ENCODE results near the gene IQCF6.
"Not testable (repeated sequence)": the region's sequence is repeated elsewhere in the genome, so short reads cannot be mapped to it uniquely, and the experiment has no call there.

The IQCF6 gene

GRCh38 chr3:51779137-51779536 is at the start of gene IQCF6:
TSS of gene IQCF6 (minus strand) at chr3:51779237. CDS start at chr3:51779224, 13 bp downstream.
- DNase-seq (ENCODE audit: low read depth in 2 of 2, low spot score in 1 of 2) = no peak

- DNase-seq (ENCODE audit: low read depth in 2 of 2, low spot score in 1 of 2) = no peak
Measured at GRCh38 chr3:51828297-51828696, 49.3 kb upstream of the IQCF6 start.

- DNase-seq (ENCODE audit: low read depth in 2 of 2, low spot score in 1 of 2) = no peak
Measured at GRCh38 chr3:51819709-51820406, 40.8 kb upstream of the IQCF6 start.

- no peak for DNase-seq (ENCODE audit: low read depth in 2 of 2, low spot score in 1 of 2)
Measured at GRCh38 chr3:51819151-51819550, 40.1 kb upstream of the IQCF6 start.

GRCh38 chr3:51817375-51817774 is 38.3 kb upstream of the IQCF6 start:
- no peak for DNase-seq (ENCODE audit: low read depth in 2 of 2, low spot score in 1 of 2)

- no peak for DNase-seq (ENCODE audit: low read depth in 2 of 2, low spot score in 1 of 2)
Measured at GRCh38 chr3:51816723-51817122, 37.7 kb upstream of the IQCF6 start.

GRCh38 chr3:51815614-51816013 is 36.6 kb upstream of the IQCF6 start:
- no peak for DNase-seq (ENCODE audit: low read depth in 2 of 2, low spot score in 1 of 2)

- no peak for DNase-seq (ENCODE audit: low read depth in 2 of 2, low spot score in 1 of 2)
Measured at GRCh38 chr3:51814034-51814433, 35.0 kb upstream of the IQCF6 start.

- no peak for DNase-seq (ENCODE audit: low read depth in 2 of 2, low spot score in 1 of 2)
Measured at GRCh38 chr3:51813539-51813938, 34.5 kb upstream of the IQCF6 start.

GRCh38 chr3:51808934-51809333 is 29.9 kb upstream of the IQCF6 start:
- no peak for DNase-seq (ENCODE audit: low read depth in 2 of 2, low spot score in 1 of 2)

GRCh38 chr3:51802106-51802703 is 23.2 kb upstream of the IQCF6 start:
- DNase-seq (ENCODE audit: low read depth in 2 of 2, low spot score in 1 of 2) = no peak

GRCh38 chr3:51800750-51801125 is 21.7 kb upstream of the IQCF6 start:
- DNase-seq (ENCODE audit: low read depth in 2 of 2, low spot score in 1 of 2) = no peak

- no peak for DNase-seq (ENCODE audit: low read depth in 2 of 2, low spot score in 1 of 2)
Measured at GRCh38 chr3:51799879-51800749, 21.1 kb upstream of the IQCF6 start.

- DNase-seq (ENCODE audit: low read depth in 2 of 2, low spot score in 1 of 2) = no peak
Measured at GRCh38 chr3:51798411-51798963, 19.4 kb upstream of the IQCF6 start.

GRCh38 chr3:51796854-51797253 is 17.8 kb upstream of the IQCF6 start:
- DNase-seq (ENCODE audit: low read depth in 2 of 2, low spot score in 1 of 2) = no peak

- DNase-seq (ENCODE audit: low read depth in 2 of 2, low spot score in 1 of 2) = no peak
Measured at GRCh38 chr3:51794206-51794605, 15.2 kb upstream of the IQCF6 start.

GRCh38 chr3:51792206-51792605 is 13.2 kb upstream of the IQCF6 start:
- no peak for DNase-seq (ENCODE audit: low read depth in 2 of 2, low spot score in 1 of 2)

- no peak for DNase-seq (ENCODE audit: low read depth in 2 of 2, low spot score in 1 of 2)
Measured at GRCh38 chr3:51789437-51789836, 10.4 kb upstream of the IQCF6 start.

GRCh38 chr3:51787576-51787975 is 8.5 kb upstream of the IQCF6 start:
- not testable (repeated sequence) for DNase-seq (ENCODE audit: low read depth in 2 of 2, low spot score in 1 of 2)

GRCh38 chr3:51786267-51786666 is 7.2 kb upstream of the IQCF6 start:
- DNase-seq (ENCODE audit: low read depth in 2 of 2, low spot score in 1 of 2) = no peak

GRCh38 chr3:51778554-51778953 is 483 bp downstream of the IQCF6 start:
- no peak for DNase-seq (ENCODE audit: low read depth in 2 of 2, low spot score in 1 of 2)

- no peak for DNase-seq (ENCODE audit: low read depth in 2 of 2, low spot score in 1 of 2)
Measured at GRCh38 chr3:51777985-51778384, 1.1 kb downstream of the IQCF6 start.

All from stimulated activated CD8-positive, alpha-beta memory T cell treated with anti-CD3 and anti-CD28 coated beads, Interleukin-4, amount 100 ng/mL, for 1 hour (primary cell).